Heart left ventricle (tissue), 13 donors: ENCODE measurements around the gene GTF2F2.

Experiments
- POLR2A ChIP-seq, 2 donors: fragments of 450-650 bp; IDR thresholded peaks; one replicate each; pipeline ENCODE4 v1.6.1; 2017; ENCODE audit warnings: antibody characterized with exemption in 2 of 2, mild to moderate bottlenecking in 2 of 2, moderate library complexity in 2 of 2
- TF ChIP-seq, protein P1 (sequence below), 12 donors: fragments of 200-600 bp; sonication (generic) in 4 of 12; IDR thresholded peaks; one replicate each; pipeline versions ENCODE4 v1.5.0 to v1.8.0; 2018 to 2022; ENCODE audit warnings: antibody characterized with exemption in 12 of 12, mild to moderate bottlenecking in 5 of 12
- donor health status: ischemic (EF 13 %, LVEDD 7.1; RV severe dilation, severe dysfunction).
- donor health status: DM: no; HTN: yes; CAD: no.
- donor health status: DM: no; HTN: no; CAD: no.
- donor health status: ischemic (EF 25% LVEDD 6.9; RV normal size, moderate dysfunction).
- donor health status: ischemic (EF 25% LVEDD 5.7; RV mildly dilated, moderate dysfunction).
- donor health status: ischemic (EF 35%, LVEDD 5.7; RV mildly dilated, moderate dysfunction).
- donor health status: nonischemic (EF 11% LVEDD 7.7; RV severe dilation, severe dysfunction).
- donor health status: DM: yes; HTN: yes; CAD: no.
- donor health status: PGD.
- donor health status: ischemic (EF 29% LVEDD 5.4; RV normal size, mild dysfunction).
- donor health status: nonischemic (EF 23%, LVEDD 6.1; RV moderate dilation, normal function).

DNA sequence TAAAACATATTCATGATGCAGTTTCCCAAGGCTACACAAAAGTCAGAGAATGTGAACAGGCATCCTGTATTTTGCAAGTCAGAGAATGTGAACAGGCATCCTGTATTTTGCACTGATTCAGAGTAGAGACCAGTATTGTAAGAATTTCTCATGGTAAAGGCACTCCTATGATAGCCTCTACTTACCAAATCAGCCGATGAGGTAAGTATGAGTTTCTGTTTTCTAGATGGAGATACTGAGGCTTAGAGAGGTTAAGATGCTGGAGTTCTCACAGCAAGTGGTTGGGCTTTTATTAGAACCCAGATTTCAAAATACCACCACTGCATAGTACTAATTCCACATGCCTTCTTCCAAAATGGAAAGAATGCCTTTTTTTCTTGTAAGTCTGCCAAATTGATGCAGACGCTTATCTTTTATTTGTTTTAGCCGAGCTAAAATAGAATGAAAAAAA is 208.4 kb downstream of the GTF2F2 start:
- TF ChIP-seq, protein P1, sequence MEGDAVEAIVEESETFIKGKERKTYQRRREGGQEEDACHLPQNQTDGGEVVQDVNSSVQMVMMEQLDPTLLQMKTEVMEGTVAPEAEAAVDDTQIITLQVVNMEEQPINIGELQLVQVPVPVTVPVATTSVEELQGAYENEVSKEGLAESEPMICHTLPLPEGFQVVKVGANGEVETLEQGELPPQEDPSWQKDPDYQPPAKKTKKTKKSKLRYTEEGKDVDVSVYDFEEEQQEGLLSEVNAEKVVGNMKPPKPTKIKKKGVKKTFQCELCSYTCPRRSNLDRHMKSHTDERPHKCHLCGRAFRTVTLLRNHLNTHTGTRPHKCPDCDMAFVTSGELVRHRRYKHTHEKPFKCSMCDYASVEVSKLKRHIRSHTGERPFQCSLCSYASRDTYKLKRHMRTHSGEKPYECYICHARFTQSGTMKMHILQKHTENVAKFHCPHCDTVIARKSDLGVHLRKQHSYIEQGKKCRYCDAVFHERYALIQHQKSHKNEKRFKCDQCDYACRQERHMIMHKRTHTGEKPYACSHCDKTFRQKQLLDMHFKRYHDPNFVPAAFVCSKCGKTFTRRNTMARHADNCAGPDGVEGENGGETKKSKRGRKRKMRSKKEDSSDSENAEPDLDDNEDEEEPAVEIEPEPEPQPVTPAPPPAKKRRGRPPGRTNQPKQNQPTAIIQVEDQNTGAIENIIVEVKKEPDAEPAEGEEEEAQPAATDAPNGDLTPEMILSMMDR (IDR thresholded peaks at IDR 0.05), result no peak
- no peak for TF ChIP-seq POLR2A (IDR thresholded peaks at IDR 0.05)
